SK-N-SH treated with all-trans-retinoic acid at 6 μM for 48 hours (cell line): ENCODE measurements around the gene PLA2G6.

ENCODE experiments used
- ATAC-seq: fragments of 200-7000 bp; cut with Tn5 transposase; 3 replicates; pipeline ENCODE4 v1.9.1; 2020; ENCODE audit warnings: mild to moderate bottlenecking, moderate library complexity
- ARNTL ChIP-seq: fragments of 450-650 bp; formaldehyde crosslinking; IDR thresholded peaks from 2 replicates; pipeline ENCODE4 v1.5.0; 2020; ENCODE audit warnings: low read depth, mild to moderate bottlenecking, moderate library complexity, borderline replicate concordance
- BACH2 ChIP-seq: fragments of 250-450 bp; sonication (Bioruptor Pico); IDR thresholded peaks from 2 replicates; pipeline ENCODE4 v1.9.0; 2021; ENCODE audit warnings: mild to moderate bottlenecking, borderline replicate concordance
- CSDC2 ChIP-seq: fragments of 250-450 bp; sonication (Bioruptor Pico); IDR thresholded peaks from 2 replicates; pipeline ENCODE4 v1.5.0; 2020; ENCODE audit warnings: mild to moderate bottlenecking, moderate library complexity
- CSRNP3 ChIP-seq: fragments of 250-450 bp; sonication (Bioruptor Pico); IDR thresholded peaks from 2 replicates; pipeline ENCODE4 v1.5.1; 2021; ENCODE audit warnings: mild to moderate bottlenecking, moderate library complexity
- ESRRG ChIP-seq: fragments of 250-450 bp; sonication (Bioruptor Pico); IDR thresholded peaks from 2 replicates; pipeline ENCODE4 v1.6.1; 2021; ENCODE audit warnings: mild to moderate bottlenecking
- GLIS3 ChIP-seq: fragments of 250-450 bp; sonication (Bioruptor Pico); IDR thresholded peaks from 2 replicates; pipeline ENCODE4 v1.5.0; 2020; ENCODE audit warnings: mild to moderate bottlenecking, moderate library complexity
- ISL1 ChIP-seq: fragments of 250-450 bp; sonication (Bioruptor Pico); IDR thresholded peaks from 2 replicates; pipeline ENCODE4 v2.1.2; 2022; ENCODE audit warnings: mild to moderate bottlenecking, moderate library complexity
- OSR1 ChIP-seq: fragments of 250-450 bp; sonication (Bioruptor Pico); IDR thresholded peaks from 2 replicates; pipeline ENCODE4 v1.8.0; 2022; ENCODE audit warnings: moderate library complexity, mild to moderate bottlenecking, inconsistent platforms
- PPARA ChIP-seq: fragments of 250-450 bp; sonication (Bioruptor Pico); IDR thresholded peaks from 2 replicates; pipeline ENCODE4 v1.5.0; 2020; ENCODE audit warnings: mild to moderate bottlenecking, borderline replicate concordance
- RARB ChIP-seq: fragments of 250-450 bp; sonication (Bioruptor Pico); IDR thresholded peaks from 2 replicates; pipeline ENCODE4 v1.8.0; 2021; ENCODE audit warnings: mild to moderate bottlenecking, moderate library complexity
- SNAI2 ChIP-seq: fragments of 250-450 bp; sonication (Bioruptor Pico); IDR thresholded peaks from 2 replicates; pipeline ENCODE4 v1.5.0; 2020; ENCODE audit warnings: mild to moderate bottlenecking, moderate library complexity
- TCF4 ChIP-seq: fragments of 250-450 bp; sonication (Bioruptor Pico); IDR thresholded peaks from 2 replicates; pipeline ENCODE4 v1.8.0; 2021; ENCODE audit warnings: mild to moderate bottlenecking, moderate library complexity, borderline replicate concordance
- TOX ChIP-seq: fragments of 250-450 bp; sonication (Bioruptor Pico); IDR thresholded peaks from 2 replicates; pipeline ENCODE4 v1.8.0; 2021; ENCODE audit warnings: mild to moderate bottlenecking, moderate library complexity, borderline replicate concordance
- TSHZ2 ChIP-seq: fragments of 250-450 bp; sonication (Bioruptor Pico); IDR thresholded peaks from 2 replicates; pipeline ENCODE4 v1.5.0; 2020; ENCODE audit warnings: mild to moderate bottlenecking, moderate library complexity
- ZC3H10 ChIP-seq: fragments of 250-450 bp; sonication (Bioruptor Pico); IDR thresholded peaks from 2 replicates; pipeline ENCODE4 v1.5.1; 2021; ENCODE audit warnings: mild to moderate bottlenecking, moderate library complexity
- ZFP3 ChIP-seq: fragments of 250-450 bp; sonication (Bioruptor Pico); IDR thresholded peaks from 2 replicates; pipeline ENCODE4 v1.5.0; 2020; ENCODE audit warnings: mild to moderate bottlenecking, moderate library complexity
- ZNF565 ChIP-seq: fragments of 450-650 bp; formaldehyde crosslinking; conservative IDR thresholded peaks from 2 replicates; pipeline ENCODE4 v1.5.0; 2020; ENCODE audit warnings: low read depth, mild to moderate bottlenecking, moderate library complexity
- ZNF70 ChIP-seq: fragments of 450-650 bp; formaldehyde crosslinking; IDR thresholded peaks from 2 replicates; pipeline ENCODE4 v1.5.0; 2020; ENCODE audit warnings: mild to moderate bottlenecking, moderate library complexity
- TF ChIP-seq, protein P1 (sequence below): fragments of 250-450 bp; sonication (Bioruptor Pico); IDR thresholded peaks from 2 replicates; pipeline ENCODE4 v1.8.0; 2020; ENCODE audit warnings: mild to moderate bottlenecking, moderate library complexity, borderline replicate concordance

PLA2G6 gene

DNA sequence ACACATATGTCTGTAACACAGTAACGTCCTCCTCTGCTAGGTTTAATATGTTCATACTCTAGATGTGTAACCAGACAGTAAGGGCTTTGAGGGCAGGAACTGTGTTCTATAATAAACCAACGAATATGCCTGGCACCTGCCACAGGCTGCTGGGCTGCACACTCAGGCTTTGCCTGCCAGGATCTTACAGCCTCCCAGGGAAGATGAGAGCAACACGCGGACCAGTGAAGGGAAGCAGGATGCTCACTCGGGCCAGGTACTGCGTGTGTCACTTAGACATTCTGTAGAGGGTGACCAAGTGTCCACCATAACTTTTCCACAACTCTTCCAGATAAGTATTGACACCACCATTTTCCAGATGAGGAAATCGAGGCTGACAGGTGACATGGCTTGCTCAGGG, 49.5 kb downstream of the PLA2G6 start:
- ATAC-seq = no peak
- TF ChIP-seq PPARA (CRISPR knock-in tag) (no peak), ZNF70 (CRISPR knock-in tag) (no peak), ISL1 (CRISPR knock-in tag) (no peak), ZNF565 (CRISPR knock-in tag) (no peak), TSHZ2 (CRISPR knock-in tag) (no peak), OSR1 (no peak), CSRNP3 (CRISPR knock-in tag) (no peak), ZFP3 (no peak), CSDC2 (no peak), ESRRG (CRISPR knock-in tag) (no peak), BACH2 (CRISPR knock-in tag) (no peak), GLIS3 (no peak), RARB (no peak), ZC3H10 (CRISPR knock-in tag) (no peak)
- TF ChIP-seq, all 23 proteins: peak for 0

- no peak for ATAC-seq
- TF ChIP-seq ZC3H10 (CRISPR knock-in tag) (no peak), PPARA (CRISPR knock-in tag) (no peak), OSR1 (no peak), GLIS3 (no peak), TSHZ2 (CRISPR knock-in tag) (no peak), ZNF70 (CRISPR knock-in tag) (no peak), SNAI2 (CRISPR knock-in tag) (no peak), TCF4 (CRISPR knock-in tag) (no peak)
These were observed 50.2 kb downstream of the PLA2G6 start for GRCh38 chr22:38131399-38131798.

DNA sequence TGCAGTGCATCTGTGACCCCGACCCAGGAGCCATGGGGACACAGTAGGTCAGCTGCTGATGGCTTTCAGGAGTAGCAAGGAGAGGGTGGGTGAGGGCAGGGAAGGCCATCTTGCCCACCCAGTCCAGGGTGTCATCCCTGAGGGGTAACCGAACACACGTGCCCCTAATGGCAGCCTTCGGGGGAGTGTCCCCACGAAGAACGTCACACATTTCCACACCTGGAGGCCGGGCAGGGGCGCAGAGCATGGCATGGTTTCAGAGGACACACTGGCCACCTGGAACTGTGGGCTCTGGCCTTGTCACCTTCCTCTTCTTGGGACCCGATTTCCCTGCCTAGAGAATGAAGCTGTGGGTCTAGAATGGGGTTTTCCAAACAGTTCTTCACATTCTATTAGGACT, 51.8 kb downstream of the PLA2G6 start:
- TF ChIP-seq RARB = no peak
- no peak for TF ChIP-seq TOX (CRISPR knock-in tag)
- no peak for TF ChIP-seq GLIS3
- TF ChIP-seq, protein P1, sequence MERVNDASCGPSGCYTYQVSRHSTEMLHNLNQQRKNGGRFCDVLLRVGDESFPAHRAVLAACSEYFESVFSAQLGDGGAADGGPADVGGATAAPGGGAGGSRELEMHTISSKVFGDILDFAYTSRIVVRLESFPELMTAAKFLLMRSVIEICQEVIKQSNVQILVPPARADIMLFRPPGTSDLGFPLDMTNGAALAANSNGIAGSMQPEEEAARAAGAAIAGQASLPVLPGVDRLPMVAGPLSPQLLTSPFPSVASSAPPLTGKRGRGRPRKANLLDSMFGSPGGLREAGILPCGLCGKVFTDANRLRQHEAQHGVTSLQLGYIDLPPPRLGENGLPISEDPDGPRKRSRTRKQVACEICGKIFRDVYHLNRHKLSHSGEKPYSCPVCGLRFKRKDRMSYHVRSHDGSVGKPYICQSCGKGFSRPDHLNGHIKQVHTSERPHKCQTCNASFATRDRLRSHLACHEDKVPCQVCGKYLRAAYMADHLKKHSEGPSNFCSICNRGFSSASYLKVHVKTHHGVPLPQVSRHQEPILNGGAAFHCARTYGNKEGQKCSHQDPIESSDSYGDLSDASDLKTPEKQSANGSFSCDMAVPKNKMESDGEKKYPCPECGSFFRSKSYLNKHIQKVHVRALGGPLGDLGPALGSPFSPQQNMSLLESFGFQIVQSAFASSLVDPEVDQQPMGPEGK (CRISPR knock-in tag) = no peak
- no peak for ATAC-seq

GRCh38 chr22:38129021-38129420, 52.6 kb downstream of the PLA2G6 start:
- no peak for ATAC-seq
- TF ChIP-seq ZFP3 (no peak), RARB (no peak), ARNTL (no peak), ISL1 (CRISPR knock-in tag) (no peak)
- TF ChIP-seq, protein P1 (CRISPR knock-in tag) = no peak
